Mesenteric fat pad (tissue), 1 donor: ENCODE data around the gene WDR20. TPM values are rescaled to one million over a fixed set of nuclear protein-coding genes. Genes with fewer than 3 reads are reported as not detected.

Source experiments
- DNase-seq: peaks from one replicate; pipeline ENCODE4 v3.0.0-alpha.2; 2020; ENCODE audit warnings: low spot score
- total RNA-seq: library from RNA; stranded (reverse); fragmentation: NEBNext Ultra II Directional; extraction: Animal tissue kit (Norgen Biotek cat#: 25700); gene quantifications from one replicate; pipeline ENCODE4 v1.2.1, GENCODE V29; 2021
- donor health status: DM: yes; HTN: yes; CAD: no.

WDR20 gene
- total RNA-seq, 1 donor from 2014 or later = 34.1 TPM

- DNase-seq = no peak
Observed at GRCh38 chr14:102215576-102216250, 76.0 kb downstream of the WDR20 start.

GRCh38 chr14:102217399-102217798 lies 77.7 kb downstream of the WDR20 start:
- no peak for DNase-seq

GRCh38 chr14:102217987-102218421 lies 78.3 kb downstream of the WDR20 start:
- DNase-seq = no peak

- no peak for DNase-seq
Observed at GRCh38 chr14:102218688-102219087, 79.0 kb downstream of the WDR20 start.

- no peak for DNase-seq
Observed at GRCh38 chr14:102219316-102219715, 79.6 kb downstream of the WDR20 start.

GRCh38 chr14:102220031-102220430 lies 80.3 kb downstream of the WDR20 start:
- DNase-seq = no peak

GRCh38 chr14:102221026-102221425 lies 81.3 kb downstream of the WDR20 start:
- no peak for DNase-seq

GRCh38 chr14:102222009-102222575 lies 82.4 kb downstream of the WDR20 start:
- DNase-seq = no peak

GRCh38 chr14:102222751-102223150 lies 83.1 kb downstream of the WDR20 start:
- no peak for DNase-seq

- no peak for DNase-seq
Observed at GRCh38 chr14:102223682-102224081, 84.0 kb downstream of the WDR20 start.

- DNase-seq = no peak
Observed at GRCh38 chr14:102225386-102225785, 85.7 kb downstream of the WDR20 start.

- DNase-seq = no peak
Observed at GRCh38 chr14:102225936-102226335, 86.2 kb downstream of the WDR20 start.

- DNase-seq = no peak
Observed at GRCh38 chr14:102226356-102227125, 86.8 kb downstream of the WDR20 start.

GRCh38 chr14:102227184-102227964 lies 87.7 kb downstream of the WDR20 start:
- no peak for DNase-seq

GRCh38 chr14:102229071-102229738 lies 89.5 kb downstream of the WDR20 start:
- no peak for DNase-seq

GRCh38 chr14:102229739-102230092 lies 90.0 kb downstream of the WDR20 start:
- no peak for DNase-seq

- DNase-seq = no peak
Observed at GRCh38 chr14:102230481-102231210, 90.9 kb downstream of the WDR20 start.

GRCh38 chr14:102231476-102232347 lies 92.0 kb downstream of the WDR20 start:
- no peak for DNase-seq

GRCh38 chr14:102232348-102232625 lies 92.6 kb downstream of the WDR20 start:
- DNase-seq = no peak

GRCh38 chr14:102233081-102233480 lies 93.4 kb downstream of the WDR20 start:
- no peak for DNase-seq
